ENCODE measurements around the gene MLXIPL.
"Not testable (repeated sequence)": the region's sequence is repeated elsewhere in the genome, so short reads cannot be mapped to it uniquely, and the experiment has no call there.

MLXIPL gene

GRCh38 chr7:73668886-73669230, 44.5 kb upstream of the MLXIPL start:
- Histone ChIP-seq H3K27ac (peak overlapping the region; percentile 2; the same call in 1 of the 2 replicates), H3K27me3 (ENCODE audit: insufficient read depth, low read depth, severe bottlenecking) (no peaks in the 10 kb centered on the region), H3K36me3 (no peaks in the 10 kb centered on the region), H3K9me3 (ENCODE audit: severe bottlenecking) (no peaks in the 10 kb centered on the region), H3K4me3 (ENCODE audit: low read depth, low read length) (peak overlapping the region; percentile 75)
- no peak for TF ChIP-seq CTCF (IDR thresholded peaks at IDR 0.05; ENCODE audit: low read depth, low read length)
- DNase-seq, result no peak

GRCh38 chr7:73668103-73668885, 44.0 kb upstream of the MLXIPL start:
- no peak for TF ChIP-seq CTCF (IDR thresholded peaks at IDR 0.05; ENCODE audit: low read depth, low read length)
- peak; percentile 79 for DNase-seq
- H3K4me3 ChIP-seq (ENCODE audit: low read depth, low read length), result peak overlapping the region; percentile 75
- no peaks in the 10 kb centered on the region for H3K36me3 ChIP-seq
- no peaks in the 10 kb centered on the region for H3K9me3 ChIP-seq (ENCODE audit: severe bottlenecking)
- H3K27me3 ChIP-seq (ENCODE audit: insufficient read depth, low read depth, severe bottlenecking), result no peaks in the 10 kb centered on the region
- 0 out of 2 replicates have a peak overlapping the region, but pooled peaks have one; percentile 20 for H3K27ac ChIP-seq

GRCh38 chr7:73667344-73668102, 43.2 kb upstream of the MLXIPL start, which contains the start of gene VPS37D:
Gene VPS37D (plus strand): TSS chr7:73667831. CDS start chr7:73667959, 128 bp downstream.
- Histone ChIP-seq H3K27ac (0 out of 2 replicates have a peak within 1 kb of the TSS, but pooled peaks have one; percentile 20), H3K27me3 (ENCODE audit: insufficient read depth, low read depth, severe bottlenecking) (no peaks in the 10 kb centered on the region), H3K4me3 (ENCODE audit: low read depth, low read length) (peak within 1 kb of the TSS; percentile 75), H3K36me3 (no peaks in the 10 kb centered on the region), H3K9me3 (ENCODE audit: severe bottlenecking) (peaks cover 2% of the 10 kb centered on the region)
- DNase-seq, result peak; percentile 89
- peak; percentile 61 for TF ChIP-seq CTCF (IDR thresholded peaks at IDR 0.05; ENCODE audit: low read depth, low read length)

- no peaks in the 10 kb centered on the region for H3K36me3 ChIP-seq
- no peaks in the 10 kb centered on the region for H3K27me3 ChIP-seq (ENCODE audit: insufficient read depth, low read depth, severe bottlenecking)
- no peak overlapping the region for H3K27ac ChIP-seq
- H3K4me3 ChIP-seq (ENCODE audit: low read depth, low read length), result no peak overlapping the region
- peaks cover 2% of the 10 kb centered on the region for H3K9me3 ChIP-seq (ENCODE audit: severe bottlenecking)
- DNase-seq, result no peak
- TF ChIP-seq CTCF (IDR thresholded peaks at IDR 0.05; ENCODE audit: low read depth, low read length), result no peak
Measured at GRCh38 chr7:73663033-73663432, 38.7 kb upstream of the MLXIPL start.

- H3K9me3 ChIP-seq (ENCODE audit: severe bottlenecking); DNase-seq; H3K27me3 ChIP-seq (ENCODE audit: insufficient read depth, low read depth, severe bottlenecking); H3K27ac ChIP-seq; H3K4me3 ChIP-seq (ENCODE audit: low read depth, low read length); H3K36me3 ChIP-seq: not testable (repeated sequence)
Measured at GRCh38 chr7:73660594-73660993, 36.3 kb upstream of the MLXIPL start.

- Histone ChIP-seq H3K4me3 (ENCODE audit: low read depth, low read length) (no peak overlapping the region), H3K27ac (no peak overlapping the region), H3K9me3 (ENCODE audit: severe bottlenecking) (peaks cover 2% of the 10 kb centered on the region), H3K27me3 (ENCODE audit: insufficient read depth, low read depth, severe bottlenecking) (no peaks in the 10 kb centered on the region), H3K36me3 (no peaks in the 10 kb centered on the region)
- TF ChIP-seq CTCF (IDR thresholded peaks at IDR 0.05; ENCODE audit: low read depth, low read length), result no peak
- no peak for DNase-seq
Measured at GRCh38 chr7:73659983-73660382, 35.7 kb upstream of the MLXIPL start.

- not testable (repeated sequence) for H3K9me3 ChIP-seq (ENCODE audit: severe bottlenecking); H3K27ac ChIP-seq; H3K27me3 ChIP-seq (ENCODE audit: insufficient read depth, low read depth, severe bottlenecking); H3K36me3 ChIP-seq; DNase-seq; H3K4me3 ChIP-seq (ENCODE audit: low read depth, low read length)
Measured at GRCh38 chr7:73655309-73655708, 31.0 kb upstream of the MLXIPL start.

All from WERI-Rb-1 (cell line).